Trophoblast cell (in vitro differentiated cells and primary cell): ENCODE data around the gene ACVRL1.

Source experiments
- DNase-seq, 2 donors: peaks; one replicate each; pipeline ENCODE4 v3.0.0-alpha.2; 2016
- H2AFZ ChIP-seq: 2 replicates; pipeline ENCODE4 v1.6.1; 2013; ENCODE audit warnings: low read length, moderate library complexity, mild to moderate bottlenecking; ENCODE audit not compliant: insufficient read depth, poor library complexity
- H2AK5ac ChIP-seq: 2 replicates; pipeline ENCODE4 v1.6.1; 2013; ENCODE audit warnings: mild to moderate bottlenecking, low read length
- H2BK120ac ChIP-seq: 2 replicates; pipeline ENCODE4 v1.6.1; 2013; ENCODE audit warnings: low read length, mild to moderate bottlenecking, moderate library complexity; ENCODE audit not compliant: insufficient read depth, poor library complexity
- H2BK12ac ChIP-seq: 2 replicates; pipeline ENCODE4 v1.6.1; 2013; ENCODE audit warnings: mild to moderate bottlenecking, low read length, moderate library complexity
- H2BK5ac ChIP-seq: 2 replicates; pipeline ENCODE4 v1.6.1; 2013; ENCODE audit warnings: low read length, low read depth, moderate library complexity, mild to moderate bottlenecking; ENCODE audit not compliant: poor library complexity
- H3K14ac ChIP-seq: 2 replicates; pipeline ENCODE4 v1.6.1; 2013; ENCODE audit warnings: mild to moderate bottlenecking, low read length
- H3K18ac ChIP-seq: 2 replicates; pipeline ENCODE4 v1.6.1; 2013; ENCODE audit warnings: mild to moderate bottlenecking, low read length
- H3K23ac ChIP-seq: 2 replicates; pipeline ENCODE4 v1.6.1; 2013; ENCODE audit warnings: low read length
- H3K27ac ChIP-seq: 2 replicates; pipeline ENCODE4 v1.5.1; 2013; ENCODE audit warnings: low read depth, mild to moderate bottlenecking, inconsistent platforms, low read length, moderate library complexity
- H3K27me3 ChIP-seq: 2 replicates; pipeline ENCODE4 v1.6.1; 2013; ENCODE audit warnings: inconsistent platforms, mild to moderate bottlenecking, low read length, moderate library complexity; ENCODE audit not compliant: insufficient read depth
- H3K36me3 ChIP-seq, 2 experiments: 1 replicate in 1 of 2; 2 replicates in 1 of 2; pipeline ENCODE4 v1.6.1; 2013; ENCODE audit warnings: low read length in 2 of 2, mild to moderate bottlenecking in 2 of 2, moderate library complexity in 1 of 2; ENCODE audit not compliant: insufficient read depth in 2 of 2, control insufficient read depth in 1 of 2
- H3K4ac ChIP-seq: 2 replicates; pipeline ENCODE4 v1.6.1; 2013; ENCODE audit warnings: low read depth, mild to moderate bottlenecking, low read length, moderate library complexity
- H3K4me1 ChIP-seq, 2 experiments: 1 replicate in 1 of 2; 2 replicates in 1 of 2; pipeline ENCODE4 v1.6.1; 2013; ENCODE audit warnings: low read length in 2 of 2, mild to moderate bottlenecking in 2 of 2, moderate library complexity in 1 of 2; ENCODE audit not compliant: insufficient read depth in 2 of 2, control insufficient read depth in 1 of 2
- H3K4me2 ChIP-seq: 2 replicates; pipeline ENCODE4 v1.6.1; 2013; ENCODE audit warnings: inconsistent platforms, mild to moderate bottlenecking, low read length, moderate library complexity
- H3K4me3 ChIP-seq: 2 replicates; pipeline ENCODE4 v1.5.1; 2013; ENCODE audit warnings: mild to moderate bottlenecking, low read depth, low read length, inconsistent platforms
- H3K79me1 ChIP-seq: one replicate; pipeline ENCODE4 v1.6.1; 2013; ENCODE audit warnings: low read length
- H3K79me2 ChIP-seq: 2 replicates; pipeline ENCODE4 v1.6.1; 2013; ENCODE audit warnings: low read length, mild to moderate bottlenecking; ENCODE audit not compliant: control insufficient read depth, insufficient read depth, poor library complexity
- H3K9ac ChIP-seq: 2 replicates; pipeline ENCODE4 v1.6.1; 2013; ENCODE audit warnings: mild to moderate bottlenecking, low read length
- H3K9me3 ChIP-seq: 2 replicates; pipeline ENCODE4 v1.6.1; 2013; ENCODE audit warnings: low read depth, mild to moderate bottlenecking, control low read depth, inconsistent platforms, low read length; ENCODE audit not compliant: insufficient read depth
- H4K12ac ChIP-seq: 2 replicates; pipeline ENCODE4 v1.6.1; 2013; ENCODE audit warnings: low read depth, mild to moderate bottlenecking, low read length, moderate library complexity
- H4K8ac ChIP-seq: 2 replicates; pipeline ENCODE4 v1.6.1; 2013; ENCODE audit warnings: low read depth, mild to moderate bottlenecking, low read length, moderate library complexity
- H4K91ac ChIP-seq: one replicate; pipeline ENCODE4 v1.6.1; 2013; ENCODE audit warnings: low read depth, mild to moderate bottlenecking, low read length, moderate library complexity
- WGBS: extraction: QIAGEN DNeasy Blood & Tissue Kit; methylation state at CpG from one replicate; pipeline ENCODE4 v1.1.7; 2013; ENCODE audit warnings: missing lambda C conversion rate; ENCODE audit not compliant: insufficient read length, insufficient coverage; ENCODE audit errors: extremely low coverage; 5-methylcytosine and 5-hydroxymethylcytosine counted together

The ACVRL1 gene

GRCh38 chr12:51926064-51926632, 18.8 kb downstream of the ACVRL1 start:
- Histone ChIP-seq H3K4me2 (no peak overlapping the region), H3K23ac (no peak overlapping the region), H2BK5ac (peak overlapping the region; percentile 8), H2AFZ (no peak overlapping the region), H3K4ac (no peak overlapping the region), H3K9ac (peak overlapping the region; percentile 42), H3K27ac (peak overlapping the region; percentile 52), H3K79me1 (peaks cover 7% of the 10 kb centered on the region), H2AK5ac (no peak overlapping the region), H3K9me3 (no peaks in the 10 kb centered on the region), H2BK12ac (no peak overlapping the region), H3K36me3 (no peaks in the 10 kb centered on the region), H3K4me3 (no peak overlapping the region), H4K91ac (peak overlapping the region; percentile 31), H3K27me3 (no peaks in the 10 kb centered on the region), H2BK120ac (peak overlapping the region; percentile 44), H4K8ac (no peak overlapping the region), H3K79me2 (no peaks in the 10 kb centered on the region), H3K14ac (no peak overlapping the region), H3K18ac (no peak overlapping the region), H3K4me1 (peaks cover 8 to 15% of the 10 kb centered on the region in 2 experiments), H4K12ac (no peak overlapping the region)
- peak; percentile 94 to 95 for DNase-seq
- WGBS: no CpG with 5 or more reads among the region's 8 CpGs

- H3K27me3 ChIP-seq: no peaks in the 10 kb centered on the region
- H3K27ac ChIP-seq: no peak overlapping the region
- no peak overlapping the region for H2AK5ac ChIP-seq
- no peak overlapping the region for H4K12ac ChIP-seq
- no peak overlapping the region for H2BK12ac ChIP-seq
- H3K36me3 ChIP-seq: no peaks in the 10 kb centered on the region
- H3K79me2 ChIP-seq: no peaks in the 10 kb centered on the region
- H3K4me2 ChIP-seq: no peak overlapping the region
- no peak overlapping the region for H4K91ac ChIP-seq
- no peak overlapping the region for H3K23ac ChIP-seq
- H3K79me1 ChIP-seq: peaks cover 7% of the 10 kb centered on the region
- no peak overlapping the region for H3K4me3 ChIP-seq
- H3K18ac ChIP-seq: no peak overlapping the region
- no peak overlapping the region for H3K9ac ChIP-seq
- no peak overlapping the region for H2BK120ac ChIP-seq
- H3K4me1 ChIP-seq: peaks cover 8 to 15% of the 10 kb centered on the region in 2 experiments
- peak; percentile 56 to 76 for DNase-seq
- H4K8ac ChIP-seq: no peak overlapping the region
- no peak overlapping the region for H3K14ac ChIP-seq
- H3K9me3 ChIP-seq: no peaks in the 10 kb centered on the region
- no peak overlapping the region for H2AFZ ChIP-seq
- WGBS: no CpG with 5 or more reads among the region's 2 CpGs
- no peak overlapping the region for H3K4ac ChIP-seq
- no peak overlapping the region for H2BK5ac ChIP-seq
Observed at GRCh38 chr12:51926718-51927117, 19.4 kb downstream of the ACVRL1 start.

GRCh38 chr12:51932218-51933076, 25.1 kb downstream of the ACVRL1 start:
- Histone ChIP-seq H3K4me3 (no peak overlapping the region), H3K79me2 (no peaks in the 10 kb centered on the region), H2BK120ac (no peak overlapping the region), H4K91ac (no peak overlapping the region), H3K9me3 (no peaks in the 10 kb centered on the region), H2AK5ac (no peak overlapping the region), H3K4me2 (no peak overlapping the region), H2BK12ac (no peak overlapping the region), H3K9ac (no peak overlapping the region), H3K79me1 (no peaks in the 10 kb centered on the region), H3K27ac (no peak overlapping the region), H3K27me3 (no peaks in the 10 kb centered on the region), H2BK5ac (no peak overlapping the region), H3K18ac (no peak overlapping the region), H3K14ac (no peak overlapping the region), H3K23ac (no peak overlapping the region), H2AFZ (no peak overlapping the region), H3K36me3 (no peaks in the 10 kb centered on the region), H4K8ac (no peak overlapping the region), H3K4me1 (peaks cover 0 to 2% of the 10 kb centered on the region in 2 experiments), H4K12ac (no peak overlapping the region), H3K4ac (no peak overlapping the region)
- no peak for DNase-seq
- WGBS: no CpG with 5 or more reads among the region's 5 CpGs

GRCh38 chr12:51934080-51934479, 26.8 kb downstream of the ACVRL1 start:
- WGBS: no CpG with 5 or more reads among the region's 4 CpGs

More at GRCh38 chr12:51934080-51934479, 26.8 kb downstream of the ACVRL1 start:
- Histone ChIP-seq H3K23ac (no peak overlapping the region), H3K4me2 (no peak overlapping the region), H3K4me1 (peaks cover 0 to 2% of the 10 kb centered on the region in 2 experiments), H3K9me3 (no peaks in the 10 kb centered on the region), H4K12ac (no peak overlapping the region), H3K79me1 (no peaks in the 10 kb centered on the region), H2BK120ac (no peak overlapping the region), H3K27me3 (no peaks in the 10 kb centered on the region), H4K91ac (no peak overlapping the region), H3K4me3 (no peak overlapping the region), H4K8ac (no peak overlapping the region), H3K36me3 (no peaks in the 10 kb centered on the region), H3K4ac (no peak overlapping the region), H2AFZ (no peak overlapping the region), H2BK5ac (no peak overlapping the region), H3K79me2 (no peaks in the 10 kb centered on the region), H3K14ac (no peak overlapping the region), H2BK12ac (no peak overlapping the region), H2AK5ac (no peak overlapping the region), H3K27ac (no peak overlapping the region), H3K9ac (no peak overlapping the region), H3K18ac (no peak overlapping the region)
- no peak for DNase-seq
